IPS DF 19.7 (cell line): ENCODE measurements around the gene EOLA2.
"Not testable (repeated sequence)": the region's sequence is repeated elsewhere in the genome, so short reads cannot be mapped to it uniquely, and the experiment has no call there.

Source experiments
- DNase-seq: peaks from one replicate; pipeline ENCODE4 v3.0.0-alpha.2; 2013; ENCODE audit warnings: low read depth, low spot score

Gene EOLA2

GRCh38 chrX:149932970-149933369 is 5.3 kb downstream of the EOLA2 start:
- DNase-seq: not testable (repeated sequence)

- DNase-seq: not testable (repeated sequence)
Measured at GRCh38 chrX:149932150-149932549, 6.1 kb downstream of the EOLA2 start.

GRCh38 chrX:149931355-149931754 is 6.9 kb downstream of the EOLA2 start:
- not testable (repeated sequence) for DNase-seq

- DNase-seq: not testable (repeated sequence)
Measured at GRCh38 chrX:149929400-149929799, 8.9 kb downstream of the EOLA2 start, which contains the start of gene HSFX4. Gene HSFX4 (plus strand): TSS chrX:149929573. CDS start chrX:149929645, 72 bp downstream.

- not testable (repeated sequence) for DNase-seq
Measured at GRCh38 chrX:149928635-149929034, 9.7 kb downstream of the EOLA2 start.

GRCh38 chrX:149927964-149928258 is 10.4 kb downstream of the EOLA2 start:
- DNase-seq: not testable (repeated sequence)

- not testable (repeated sequence) for DNase-seq
Measured at GRCh38 chrX:149927245-149927963, 10.9 kb downstream of the EOLA2 start.

GRCh38 chrX:149924434-149924833 is 13.9 kb downstream of the EOLA2 start:
- DNase-seq: not testable (repeated sequence)

GRCh38 chrX:149923836-149924235 is 14.5 kb downstream of the EOLA2 start:
- not testable (repeated sequence) for DNase-seq

- no peak for DNase-seq
Measured at GRCh38 chrX:149916745-149917392, 21.4 kb downstream of the EOLA2 start.

- DNase-seq: no peak
Measured at GRCh38 chrX:149910178-149910695, 28.1 kb downstream of the EOLA2 start.

GRCh38 chrX:149909324-149910177 is 28.7 kb downstream of the EOLA2 start:
- no peak for DNase-seq

- no peak for DNase-seq
Measured at GRCh38 chrX:149908727-149909126, 29.6 kb downstream of the EOLA2 start.

GRCh38 chrX:149908308-149908707 is 30.0 kb downstream of the EOLA2 start:
- no peak for DNase-seq

- no peak for DNase-seq
Measured at GRCh38 chrX:149903889-149904748, 34.2 kb downstream of the EOLA2 start.

- no peak for DNase-seq
Measured at GRCh38 chrX:149898554-149898953, 39.7 kb downstream of the EOLA2 start.

- not testable (repeated sequence) for DNase-seq
Measured at GRCh38 chrX:149890828-149891227, 47.5 kb downstream of the EOLA2 start.
